Fibroblast of mammary gland (primary cell): ENCODE results near the gene C16orf86.

Experiments used
- DNase-seq: peaks from one replicate; pipeline ENCODE4 v3.0.0-alpha.2; 2010; ENCODE audit warnings: low read depth
- H3K4me3 ChIP-seq: 2 replicates; pipeline ENCODE4 v1.5.1; 2011; ENCODE audit warnings: low read depth, mild to moderate bottlenecking, low read length, moderate library complexity; ENCODE audit not compliant: control insufficient read depth
- CTCF ChIP-seq: conservative IDR thresholded peaks from 2 replicates; pipeline ENCODE4 v1.5.1; 2011; ENCODE audit warnings: low read depth, low read length, inconsistent platforms; ENCODE audit not compliant: control insufficient read depth, insufficient read depth

Gene C16orf86

GRCh38 chr16:67666559-67667452, at the start of gene C16orf86, which contains the start of gene ENKD1:
Gene C16orf86, plus strand, starts transcription at chr16:67666814. Its CDS starts 157 bp downstream, at chr16:67666971.
Gene ENKD1, minus strand, starts transcription at chr16:67666750. Its CDS starts 308 bp downstream, at chr16:67666442.
- peak; percentile 64 for DNase-seq
- no peak for TF ChIP-seq CTCF
- peak within 1 kb of the TSS; percentile 57 for H3K4me3 ChIP-seq

- H3K4me3 ChIP-seq = no peak overlapping the region
- no peak for TF ChIP-seq CTCF
- DNase-seq = no peak
Measured at GRCh38 chr16:67628216-67628615, 38.4 kb upstream of the C16orf86 start.

- H3K4me3 ChIP-seq = no peak overlapping the region
- TF ChIP-seq CTCF = no peak
- peak; percentile 69 for DNase-seq
Measured at GRCh38 chr16:67632415-67633172, 34.0 kb upstream of the C16orf86 start.

GRCh38 chr16:67636713-67637112, 29.9 kb upstream of the C16orf86 start:
- no peak for DNase-seq
- no peak overlapping the region for H3K4me3 ChIP-seq
- TF ChIP-seq CTCF = no peak

GRCh38 chr16:67637625-67638024, 29.0 kb upstream of the C16orf86 start:
- no peak for TF ChIP-seq CTCF
- no peak overlapping the region for H3K4me3 ChIP-seq
- no peak for DNase-seq

GRCh38 chr16:67641779-67642708, 24.6 kb upstream of the C16orf86 start:
- DNase-seq = peak; percentile 26
- no peak for TF ChIP-seq CTCF
- no peak overlapping the region for H3K4me3 ChIP-seq
